Spleen (tissue), 7 donors: ENCODE measurements around the gene CUX1.

Source experiments
- CTCF ChIP-seq, 11 experiments: fragments of 200-600 bp in 7 of 11; fragments of 450-650 bp in 4 of 11; sonication (generic) in 4 of 11; IDR thresholded peaks in 8 of 11; conservative IDR thresholded peaks in 3 of 11; 1 replicate in 7 of 11; 2 replicates in 4 of 11; pipeline versions ENCODE4 v1.4.0 to v1.8.0; 2016 to 2021; ENCODE audit warnings: antibody characterized with exemption in 11 of 11, inconsistent platforms in 4 of 11, mild to moderate bottlenecking in 1 of 11
- POLR2A ChIP-seq, 3 donors: fragments of 450-650 bp; IDR thresholded peaks; one replicate each; pipeline ENCODE4 v1.5.1; 2017; ENCODE audit warnings: antibody characterized with exemption in 3 of 3, mild to moderate bottlenecking in 1 of 3
- donor health status: DM: no; HTN: no; CAD: no; lungs with moderate emphysema.
- donor health status: DM: no; HTN: no; CAD: no.
- donor health status: DM: no; HTN: no; CAD: no.

- TF ChIP-seq CTCF (IDR thresholded peaks at IDR 0.05 in 8 of 11, conservative IDR thresholded peaks at IDR 0.05 in 3 of 11) (no peak), POLR2A (IDR thresholded peaks at IDR 0.05) (no peak)
Observed at GRCh38 chr7:102284399-102284798, 467.0 kb downstream of the CUX1 start.
